Neural cell (in vitro differentiated cells): ENCODE data around the gene HOXA1.

ENCODE experiments used
- EP300 ChIP-seq: fragments of 450-650 bp; conservative IDR thresholded peaks from 2 replicates; pipeline ENCODE4 v1.6.1; 2014; ENCODE audit warnings: antibody characterized with exemption, mild to moderate bottlenecking, moderate library complexity; ENCODE audit not compliant: poor library complexity, severe bottlenecking
- EZH2 ChIP-seq: fragments of 200-600, 300-800 bp; shearing (Covaris generic), sonication (generic); IDR thresholded peaks from 2 replicates; pipeline ENCODE4 v1.6.1; 2014; ENCODE audit warnings: antibody characterized with exemption, low read length, borderline replicate concordance, mild to moderate bottlenecking; ENCODE audit not compliant: insufficient read depth, poor library complexity, severe bottlenecking
- RAD21 ChIP-seq: fragments of 450-650 bp; conservative IDR thresholded peaks from 2 replicates; pipeline ENCODE4 v1.6.1; 2014; ENCODE audit warnings: antibody characterized with exemption, mild to moderate bottlenecking, moderate library complexity
- TAF1 ChIP-seq: IDR thresholded peaks from 2 replicates; pipeline ENCODE4 v1.6.1; 2012; ENCODE audit warnings: low read depth
- TF ChIP-seq, protein P1 (sequence below): fragments of 450-650 bp; IDR thresholded peaks from 2 replicates; pipeline ENCODE4 v1.5.1; 2014; ENCODE audit warnings: antibody characterized with exemption, mild to moderate bottlenecking, moderate library complexity; ENCODE audit not compliant: poor library complexity, severe bottlenecking
- TF ChIP-seq, protein P2 (sequence below): IDR thresholded peaks from 2 replicates; pipeline ENCODE4 v1.6.1; 2012; ENCODE audit warnings: borderline replicate concordance

DNA sequence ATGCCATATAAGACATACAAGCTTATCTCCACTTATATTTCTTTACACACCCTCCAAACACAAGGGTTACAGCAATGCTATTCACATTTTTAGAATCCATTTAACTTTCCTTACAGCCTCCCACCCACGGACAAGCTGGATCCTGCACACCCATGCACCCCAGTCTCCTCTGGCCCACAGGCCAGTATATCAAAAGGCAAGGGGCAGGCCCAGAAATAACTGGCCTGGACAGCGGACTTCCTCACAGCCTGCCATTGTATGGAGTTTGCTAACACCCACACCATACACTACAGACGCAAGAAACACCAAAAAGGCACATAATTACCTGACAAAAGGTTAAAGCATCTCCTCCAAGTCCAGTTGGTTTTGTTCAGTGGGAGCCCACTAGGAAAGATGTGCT, 22.8 kb upstream of the HOXA1 start:
- TF ChIP-seq EZH2 (no peak), EP300 (no peak), TAF1 (no peak), RAD21 (no peak)
- TF ChIP-seq, protein P1, sequence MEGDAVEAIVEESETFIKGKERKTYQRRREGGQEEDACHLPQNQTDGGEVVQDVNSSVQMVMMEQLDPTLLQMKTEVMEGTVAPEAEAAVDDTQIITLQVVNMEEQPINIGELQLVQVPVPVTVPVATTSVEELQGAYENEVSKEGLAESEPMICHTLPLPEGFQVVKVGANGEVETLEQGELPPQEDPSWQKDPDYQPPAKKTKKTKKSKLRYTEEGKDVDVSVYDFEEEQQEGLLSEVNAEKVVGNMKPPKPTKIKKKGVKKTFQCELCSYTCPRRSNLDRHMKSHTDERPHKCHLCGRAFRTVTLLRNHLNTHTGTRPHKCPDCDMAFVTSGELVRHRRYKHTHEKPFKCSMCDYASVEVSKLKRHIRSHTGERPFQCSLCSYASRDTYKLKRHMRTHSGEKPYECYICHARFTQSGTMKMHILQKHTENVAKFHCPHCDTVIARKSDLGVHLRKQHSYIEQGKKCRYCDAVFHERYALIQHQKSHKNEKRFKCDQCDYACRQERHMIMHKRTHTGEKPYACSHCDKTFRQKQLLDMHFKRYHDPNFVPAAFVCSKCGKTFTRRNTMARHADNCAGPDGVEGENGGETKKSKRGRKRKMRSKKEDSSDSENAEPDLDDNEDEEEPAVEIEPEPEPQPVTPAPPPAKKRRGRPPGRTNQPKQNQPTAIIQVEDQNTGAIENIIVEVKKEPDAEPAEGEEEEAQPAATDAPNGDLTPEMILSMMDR, result no peak
- TF ChIP-seq, protein P2, sequence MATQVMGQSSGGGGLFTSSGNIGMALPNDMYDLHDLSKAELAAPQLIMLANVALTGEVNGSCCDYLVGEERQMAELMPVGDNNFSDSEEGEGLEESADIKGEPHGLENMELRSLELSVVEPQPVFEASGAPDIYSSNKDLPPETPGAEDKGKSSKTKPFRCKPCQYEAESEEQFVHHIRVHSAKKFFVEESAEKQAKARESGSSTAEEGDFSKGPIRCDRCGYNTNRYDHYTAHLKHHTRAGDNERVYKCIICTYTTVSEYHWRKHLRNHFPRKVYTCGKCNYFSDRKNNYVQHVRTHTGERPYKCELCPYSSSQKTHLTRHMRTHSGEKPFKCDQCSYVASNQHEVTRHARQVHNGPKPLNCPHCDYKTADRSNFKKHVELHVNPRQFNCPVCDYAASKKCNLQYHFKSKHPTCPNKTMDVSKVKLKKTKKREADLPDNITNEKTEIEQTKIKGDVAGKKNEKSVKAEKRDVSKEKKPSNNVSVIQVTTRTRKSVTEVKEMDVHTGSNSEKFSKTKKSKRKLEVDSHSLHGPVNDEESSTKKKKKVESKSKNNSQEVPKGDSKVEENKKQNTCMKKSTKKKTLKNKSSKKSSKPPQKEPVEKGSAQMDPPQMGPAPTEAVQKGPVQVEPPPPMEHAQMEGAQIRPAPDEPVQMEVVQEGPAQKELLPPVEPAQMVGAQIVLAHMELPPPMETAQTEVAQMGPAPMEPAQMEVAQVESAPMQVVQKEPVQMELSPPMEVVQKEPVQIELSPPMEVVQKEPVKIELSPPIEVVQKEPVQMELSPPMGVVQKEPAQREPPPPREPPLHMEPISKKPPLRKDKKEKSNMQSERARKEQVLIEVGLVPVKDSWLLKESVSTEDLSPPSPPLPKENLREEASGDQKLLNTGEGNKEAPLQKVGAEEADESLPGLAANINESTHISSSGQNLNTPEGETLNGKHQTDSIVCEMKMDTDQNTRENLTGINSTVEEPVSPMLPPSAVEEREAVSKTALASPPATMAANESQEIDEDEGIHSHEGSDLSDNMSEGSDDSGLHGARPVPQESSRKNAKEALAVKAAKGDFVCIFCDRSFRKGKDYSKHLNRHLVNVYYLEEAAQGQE, result no peak
